ENCODE measurements around the gene RAD51B.

Gene RAD51B

GRCh38 chr14:68386446-68386845 is 566.9 kb downstream of the RAD51B start:
- TF ChIP-seq POU2F2 (IDR thresholded peaks at IDR 0.05; ENCODE audit: low read depth, low read length) (no peak), TAF1 (IDR thresholded peaks at IDR 0.05; ENCODE audit: low read depth, low read length) (no peak), SPI1 (IDR thresholded peaks at IDR 0.05; ENCODE audit: low read depth, low read length) (no peak), POLR2AphosphoS5 (IDR thresholded peaks at IDR 0.05; ENCODE audit: low read depth, low read length) (no peak), POLR2A (IDR thresholded peaks at IDR 0.05; ENCODE audit: low read depth, low read length) (no peak), PAX5 (IDR thresholded peaks at IDR 0.05; ENCODE audit: insufficient read depth, low read length, severe bottlenecking) (no peak)
- FAIRE-seq: no peak
- DNase-seq (ENCODE audit: insufficient read length, low spot score): no peak

GRCh38 chr14:68386950-68387779 is 567.6 kb downstream of the RAD51B start:
- FAIRE-seq (peak; percentile 74), DNase-seq (ENCODE audit: insufficient read length, low spot score) (no peak)
- TF ChIP-seq SPI1 (IDR thresholded peaks at IDR 0.05; ENCODE audit: low read depth, low read length) (no peak), POLR2AphosphoS5 (IDR thresholded peaks at IDR 0.05; ENCODE audit: low read depth, low read length) (no peak), TAF1 (IDR thresholded peaks at IDR 0.05; ENCODE audit: low read depth, low read length) (no peak)

GRCh38 chr14:68389943-68390342 is 570.4 kb downstream of the RAD51B start:
- TF ChIP-seq POLR2A (IDR thresholded peaks at IDR 0.05; ENCODE audit: low read depth, low read length) (no peak), TAF1 (IDR thresholded peaks at IDR 0.05; ENCODE audit: low read depth, low read length) (no peak), POU2F2 (IDR thresholded peaks at IDR 0.05; ENCODE audit: low read depth, low read length) (no peak), POLR2AphosphoS5 (IDR thresholded peaks at IDR 0.05; ENCODE audit: low read depth, low read length) (no peak), PAX5 (IDR thresholded peaks at IDR 0.05; ENCODE audit: insufficient read depth, low read length, severe bottlenecking) (no peak)
- FAIRE-seq (no peak), DNase-seq (ENCODE audit: insufficient read length, low spot score) (no peak)

- TF ChIP-seq POLR2AphosphoS5 (IDR thresholded peaks at IDR 0.05; ENCODE audit: low read depth, low read length) (no peak), PAX5 (IDR thresholded peaks at IDR 0.05; ENCODE audit: insufficient read depth, low read length, severe bottlenecking) (no peak), POU2F2 (IDR thresholded peaks at IDR 0.05; ENCODE audit: low read depth, low read length) (no peak), POLR2A (IDR thresholded peaks at IDR 0.05; ENCODE audit: low read depth, low read length) (no peak)
- FAIRE-seq (no peak), DNase-seq (ENCODE audit: insufficient read length, low spot score) (no peak)
Measured at GRCh38 chr14:68390741-68391140, 571.2 kb downstream of the RAD51B start.

GRCh38 chr14:68391311-68392014 is 571.9 kb downstream of the RAD51B start:
- TF ChIP-seq PAX5 (IDR thresholded peaks at IDR 0.05; ENCODE audit: insufficient read depth, low read length, severe bottlenecking) (no peak), POLR2A (IDR thresholded peaks at IDR 0.05; ENCODE audit: low read depth, low read length) (no peak), SPI1 (IDR thresholded peaks at IDR 0.05; ENCODE audit: low read depth, low read length) (no peak), POU2F2 (IDR thresholded peaks at IDR 0.05; ENCODE audit: low read depth, low read length) (no peak), TAF1 (IDR thresholded peaks at IDR 0.05; ENCODE audit: low read depth, low read length) (no peak), POLR2AphosphoS5 (IDR thresholded peaks at IDR 0.05; ENCODE audit: low read depth, low read length) (no peak)
- DNase-seq (ENCODE audit: insufficient read length, low spot score) (no peak), FAIRE-seq (peak; percentile 38)

GRCh38 chr14:68392393-68393141 is 573.0 kb downstream of the RAD51B start:
- no peak for DNase-seq (ENCODE audit: insufficient read length, low spot score)
- peak; percentile 76 for FAIRE-seq
- TF ChIP-seq POU2F2 (IDR thresholded peaks at IDR 0.05; ENCODE audit: low read depth, low read length) (no peak), SPI1 (IDR thresholded peaks at IDR 0.05; ENCODE audit: low read depth, low read length) (peak; percentile 27; the same call in 1 of the 2 replicates)

- no peak for DNase-seq (ENCODE audit: insufficient read length, low spot score)
- TF ChIP-seq POLR2A (IDR thresholded peaks at IDR 0.05; ENCODE audit: low read depth, low read length) (no peak), PAX5 (IDR thresholded peaks at IDR 0.05; ENCODE audit: insufficient read depth, low read length, severe bottlenecking) (no peak), SPI1 (IDR thresholded peaks at IDR 0.05; ENCODE audit: low read depth, low read length) (no peak), POLR2AphosphoS5 (IDR thresholded peaks at IDR 0.05; ENCODE audit: low read depth, low read length) (no peak), TAF1 (IDR thresholded peaks at IDR 0.05; ENCODE audit: low read depth, low read length) (no peak), POU2F2 (IDR thresholded peaks at IDR 0.05; ENCODE audit: low read depth, low read length) (no peak)
- no peak for FAIRE-seq
Measured at GRCh38 chr14:68393259-68393658, 573.7 kb downstream of the RAD51B start.

- DNase-seq (ENCODE audit: insufficient read length, low spot score) (no peak), FAIRE-seq (no peak)
- no peak for TF ChIP-seq POLR2A (IDR thresholded peaks at IDR 0.05; ENCODE audit: low read depth, low read length)
- TF ChIP-seq POLR2AphosphoS5 (IDR thresholded peaks at IDR 0.05; ENCODE audit: low read depth, low read length): no peak
- TF ChIP-seq PAX5 (IDR thresholded peaks at IDR 0.05; ENCODE audit: insufficient read depth, low read length, severe bottlenecking): no peak
- TF ChIP-seq SPI1 (IDR thresholded peaks at IDR 0.05; ENCODE audit: low read depth, low read length): no peak
- TF ChIP-seq POU2F2 (IDR thresholded peaks at IDR 0.05; ENCODE audit: low read depth, low read length): no peak
- TF ChIP-seq TAF1 (IDR thresholded peaks at IDR 0.05; ENCODE audit: low read depth, low read length): no peak
Measured at GRCh38 chr14:68394118-68394763, 574.7 kb downstream of the RAD51B start.

- no peak for FAIRE-seq
- DNase-seq (ENCODE audit: insufficient read length, low spot score): no peak
- no peak for TF ChIP-seq POLR2AphosphoS5 (IDR thresholded peaks at IDR 0.05; ENCODE audit: low read depth, low read length)
- no peak for TF ChIP-seq TAF1 (IDR thresholded peaks at IDR 0.05; ENCODE audit: low read depth, low read length)
- TF ChIP-seq PAX5 (IDR thresholded peaks at IDR 0.05; ENCODE audit: insufficient read depth, low read length, severe bottlenecking): no peak
- TF ChIP-seq POLR2A (IDR thresholded peaks at IDR 0.05; ENCODE audit: low read depth, low read length): no peak
- TF ChIP-seq POU2F2 (IDR thresholded peaks at IDR 0.05; ENCODE audit: low read depth, low read length): no peak
- TF ChIP-seq SPI1 (IDR thresholded peaks at IDR 0.05; ENCODE audit: low read depth, low read length): no peak
Measured at GRCh38 chr14:68394764-68395143, 575.2 kb downstream of the RAD51B start.

Data from GM12891 (cell line).